Rectal smooth muscle tissue (tissue), 1 donor: ENCODE results near the gene PDS5B.
"Not testable (repeated sequence)": the region's sequence is repeated elsewhere in the genome, so short reads cannot be mapped to it uniquely, and the experiment has no call there.

Experiments used
- H3K27ac ChIP-seq: one replicate; pipeline ENCODE4 v1.7.0; 2013; ENCODE audit warnings: low read depth, low read length, inconsistent platforms
- H3K27me3 ChIP-seq: one replicate; pipeline ENCODE4 v1.7.0; 2013; ENCODE audit warnings: low read length; ENCODE audit not compliant: control insufficient read depth, insufficient read depth
- H3K36me3 ChIP-seq: one replicate; pipeline ENCODE4 v1.7.0; 2013; ENCODE audit warnings: low read length; ENCODE audit not compliant: control insufficient read depth, insufficient read depth
- H3K4me1 ChIP-seq: one replicate; pipeline ENCODE4 v1.7.0; 2013; ENCODE audit warnings: low read length; ENCODE audit not compliant: control insufficient read depth, insufficient read depth
- H3K4me3 ChIP-seq: one replicate; pipeline ENCODE4 v1.7.0; 2013; ENCODE audit warnings: low read length
- H3K9ac ChIP-seq: one replicate; pipeline ENCODE4 v1.7.0; 2013; ENCODE audit warnings: low read length

Gene PDS5B

GRCh38 chr13:32826372-32826771, 240.1 kb downstream of the PDS5B start:
- H3K36me3 ChIP-seq, H3K4me3 ChIP-seq, H3K4me1 ChIP-seq, H3K9ac ChIP-seq, H3K27ac ChIP-seq, H3K27me3 ChIP-seq: not testable (repeated sequence)
